IMR-90 (cell line): Measurements from ENCODE around the gene PHLDB1. TPM values are rescaled to one million over a fixed set of nuclear protein-coding genes. Genes with fewer than 3 reads are reported as not detected.

Source experiments
- ATAC-seq: fragments of 200-7000 bp; cut with Tn5 transposase; 2 replicates; pipeline ENCODE4 v1.9.1; 2020; ENCODE audit warnings: low read depth, mild to moderate bottlenecking, moderate library complexity
- BruUV-seq: library from RNA; stranded (reverse); fragments of 400-500 nt; replicated peaks from 2 replicates; lab custom pipeline; 2021; lab: Mats Ljungman, UMichigan
- CTCF ChIA-PET: fragments of 300-600 bp; formaldehyde crosslinking; extraction: SDS; loops from one replicate; lab custom pipeline; 2021; ENCODE audit warnings: antibody characterized with exemption; lab: Yijun Ruan, JAX
- POLR2A ChIA-PET: fragments of 300-600 bp; sonication (Branson Sonifier 250); formaldehyde crosslinking; loops from one replicate; lab custom pipeline; 2022; ENCODE audit warnings: antibody characterized with exemption; ENCODE audit not compliant: unreplicated experiment; lab: Charles Lee
- DNase-seq: peaks from one replicate; pipeline ENCODE4 v3.0.0; 2013
- H2AFZ ChIP-seq: replicated peaks from 2 replicates; pipeline ENCODE3; 2013; ENCODE audit warnings: low read length, mild to moderate bottlenecking; ENCODE audit not compliant: poor library complexity
- H2AK5ac ChIP-seq: 2 replicates; pipeline ENCODE4 v1.6.1; 2013; ENCODE audit warnings: low read depth, low read length, inconsistent platforms
- H2AK9ac ChIP-seq: replicated peaks from 2 replicates; pipeline ENCODE3; 2013; ENCODE audit warnings: mild to moderate bottlenecking, low read depth, low read length, moderate library complexity; ENCODE audit not compliant: poor library complexity
- H2BK120ac ChIP-seq: 2 replicates; pipeline ENCODE4 v1.6.1; 2013; ENCODE audit warnings: low read depth, low read length, inconsistent platforms
- H2BK15ac ChIP-seq: 3 replicates; pipeline ENCODE4 v1.6.1; 2013; ENCODE audit warnings: low read depth, low read length, inconsistent platforms
- H2BK20ac ChIP-seq: 2 replicates; pipeline ENCODE4 v1.6.1; 2013; ENCODE audit warnings: low read depth, mild to moderate bottlenecking, inconsistent platforms, low read length, moderate library complexity
- H2BK5ac ChIP-seq: 2 replicates; pipeline ENCODE4 v1.6.1; 2013; ENCODE audit warnings: mild to moderate bottlenecking, low read depth, low read length, inconsistent platforms; ENCODE audit not compliant: poor library complexity, severe bottlenecking
- H3K14ac ChIP-seq: replicated peaks from 2 replicates; pipeline ENCODE4 v1.6.1; 2013; ENCODE audit warnings: low read depth, low read length, inconsistent platforms
- H3K18ac ChIP-seq: 2 replicates; pipeline ENCODE4 v1.6.1; 2013; ENCODE audit warnings: low read depth, low read length, control low read depth
- H3K23ac ChIP-seq: 2 replicates; pipeline ENCODE4 v1.6.1; 2013; ENCODE audit warnings: low read depth, low read length, inconsistent platforms
- H3K27ac ChIP-seq: 2 replicates; pipeline ENCODE4 v1.5.1; 2013; ENCODE audit warnings: mild to moderate bottlenecking, control low read depth, low read length; ENCODE audit not compliant: insufficient read depth
- H3K27me3 ChIP-seq: 2 replicates; pipeline ENCODE4 v1.6.1; 2013; ENCODE audit warnings: low read length; ENCODE audit not compliant: control insufficient read depth, insufficient read depth
- H3K36me3 ChIP-seq: 2 replicates; pipeline ENCODE4 v1.6.1; 2013; ENCODE audit warnings: low read length, mixed read lengths; ENCODE audit not compliant: control insufficient read depth, insufficient read depth
- H3K4ac ChIP-seq: 2 replicates; pipeline ENCODE4 v1.6.1; 2013; ENCODE audit warnings: low read depth, low read length, inconsistent platforms
- H3K4me1 ChIP-seq: 2 replicates; pipeline ENCODE4 v1.6.1; 2013; ENCODE audit warnings: low read length, mixed read lengths; ENCODE audit not compliant: control insufficient read depth, insufficient read depth
- H3K4me2 ChIP-seq: 2 replicates; pipeline ENCODE4 v1.6.1; 2013; ENCODE audit warnings: low read depth, mild to moderate bottlenecking, control low read depth, low read length, moderate library complexity
- H3K4me3 ChIP-seq: 2 replicates; pipeline ENCODE4 v1.5.1; 2013; ENCODE audit warnings: low read depth, mild to moderate bottlenecking, control low read depth, low read length, moderate library complexity; ENCODE audit not compliant: insufficient read depth
- H3K56ac ChIP-seq: 2 replicates; pipeline ENCODE4 v1.6.1; 2013; ENCODE audit warnings: low read length, inconsistent platforms; ENCODE audit not compliant: insufficient read depth; ENCODE audit errors: extremely low read depth
- H3K79me1 ChIP-seq, 2 experiments: 2 replicates each; pipeline ENCODE4 v1.6.1; 2013; ENCODE audit warnings: low read length in 2 of 2, inconsistent platforms in 1 of 2, low read depth in 1 of 2
- H3K9ac ChIP-seq: 2 replicates; pipeline ENCODE4 v1.6.1; 2013; ENCODE audit warnings: low read depth, low read length, control low read depth
- H3K9me1 ChIP-seq: 2 replicates; pipeline ENCODE4 v1.6.1; 2013; ENCODE audit warnings: low read length, inconsistent platforms; ENCODE audit not compliant: insufficient read depth
- H3K9me3 ChIP-seq: 2 replicates; pipeline ENCODE4 v1.6.1; 2013; ENCODE audit warnings: low read length; ENCODE audit not compliant: control insufficient read depth, insufficient read depth
- H4K20me1 ChIP-seq: 2 replicates; pipeline ENCODE4 v1.6.1; 2013; ENCODE audit warnings: low read length, inconsistent platforms; ENCODE audit not compliant: insufficient read depth
- H4K5ac ChIP-seq: 2 replicates; pipeline ENCODE4 v1.6.1; 2013; ENCODE audit warnings: mild to moderate bottlenecking, low read depth, low read length, control low read depth
- H4K8ac ChIP-seq, 2 experiments: 2 replicates each; pipeline ENCODE4 v1.6.1; 2013; ENCODE audit warnings: low read depth in 2 of 2, low read length in 2 of 2, control low read depth in 1 of 2, inconsistent platforms in 1 of 2
- H4K91ac ChIP-seq: 2 replicates; pipeline ENCODE4 v1.6.1; 2013; ENCODE audit warnings: low read depth, low read length, inconsistent platforms; ENCODE audit not compliant: insufficient read depth
- BHLHE40 ChIP-seq: fragments of 150-350 bp; IDR thresholded peaks from 2 replicates; pipeline ENCODE4 v1.6.1; 2016; ENCODE audit warnings: mild to moderate bottlenecking, low read depth, low read length
- CHD1 ChIP-seq: IDR thresholded peaks from 2 replicates; pipeline ENCODE4 v1.6.1; 2012; ENCODE audit warnings: low read depth, low read length, improper control_type of control experiment
- FOS ChIP-seq: fragments of 150-350 bp; IDR thresholded peaks from 2 replicates; pipeline ENCODE4 v1.6.1; 2016; ENCODE audit warnings: low read depth, low read length
- MAZ ChIP-seq: IDR thresholded peaks from 2 replicates; pipeline ENCODE4 v1.6.1; 2012; ENCODE audit warnings: low read depth, mild to moderate bottlenecking, low read length, improper control_type of control experiment, moderate library complexity, borderline replicate concordance
- MXI1 ChIP-seq: IDR thresholded peaks from 2 replicates; pipeline ENCODE4 v1.6.1; 2012; ENCODE audit warnings: low read depth, mild to moderate bottlenecking, low read length, moderate library complexity, borderline replicate concordance
- POLR2A ChIP-seq: IDR thresholded peaks from 2 replicates; pipeline ENCODE4 v1.6.1; 2012; ENCODE audit warnings: mild to moderate bottlenecking, low read depth, low read length
- RAD21 ChIP-seq: IDR thresholded peaks from 2 replicates; pipeline ENCODE4 v1.6.1; 2012; ENCODE audit warnings: low read length, improper control_type of control experiment
- RCOR1 ChIP-seq: IDR thresholded peaks from 2 replicates; pipeline ENCODE4 v1.6.1; 2012; ENCODE audit warnings: mild to moderate bottlenecking, low read length, improper control_type of control experiment; ENCODE audit not compliant: insufficient replicate concordance
- RFX5 ChIP-seq: IDR thresholded peaks from 2 replicates; pipeline ENCODE4 v1.8.0; 2012; ENCODE audit warnings: low read depth, mild to moderate bottlenecking, low read length, moderate library complexity
- WGBS, 2 experiments: methylation state at CpG; one replicate each; pipeline versions ENCODE4 v1.1.5 to v1.1.7; 2013; ENCODE audit warnings: missing lambda C conversion rate in 2 of 2; ENCODE audit not compliant: insufficient read length in 1 of 2; ENCODE audit errors: extremely low coverage in 2 of 2; 5-methylcytosine and 5-hydroxymethylcytosine counted together
- dilution Hi-C: fragments of 300-500 bp; cut with HindIII; formaldehyde crosslinking; loops from one replicate; pipeline ENCODE4 v1.14.3; 2018; ENCODE audit warnings: low sequenced_read_pairs; ENCODE audit not compliant: unreplicated experiment
- in situ Hi-C: fragments of 300-500 bp; cut with MboI; formaldehyde crosslinking; loops from 3 replicates; pipeline ENCODE4 v1.14.3; 2019; ENCODE audit warnings: low sequenced_read_pairs, inconsistent platforms, mixed read lengths
- intact Hi-C: fragments of 100-400 bp; cut with micrococcal nuclease; formaldehyde crosslinking; loops from 2 replicates; pipeline ENCODE4 v1.10.0; 2022
- polyA plus RNA-seq, 3 experiments: library from polyadenylated mRNA; depleted of rRNA; stranded (reverse); fragments of >200 nt; gene quantifications; 2 replicates each; pipeline ENCODE4 v1.2.3, GENCODE V29; 2012; ENCODE audit warnings: low replicate concordance in 1 of 3
- total RNA-seq: library from RNA; depleted of rRNA; stranded (reverse); fragments of >200 nt; gene quantifications from 2 replicates; pipeline ENCODE4 v1.2.3, GENCODE V29; 2012
- TF ChIP-seq, protein P1 (sequence below): conservative IDR thresholded peaks from 2 replicates; pipeline ENCODE4 v1.5.1; 2012; ENCODE audit warnings: mild to moderate bottlenecking, low read depth, low read length, improper control_type of control experiment

PHLDB1 gene
- total and polyA plus RNA-seq, 2 of the 4 experiments (the other 2 are of a cell fraction) = 40.0 to 90.4 TPM

DNA sequence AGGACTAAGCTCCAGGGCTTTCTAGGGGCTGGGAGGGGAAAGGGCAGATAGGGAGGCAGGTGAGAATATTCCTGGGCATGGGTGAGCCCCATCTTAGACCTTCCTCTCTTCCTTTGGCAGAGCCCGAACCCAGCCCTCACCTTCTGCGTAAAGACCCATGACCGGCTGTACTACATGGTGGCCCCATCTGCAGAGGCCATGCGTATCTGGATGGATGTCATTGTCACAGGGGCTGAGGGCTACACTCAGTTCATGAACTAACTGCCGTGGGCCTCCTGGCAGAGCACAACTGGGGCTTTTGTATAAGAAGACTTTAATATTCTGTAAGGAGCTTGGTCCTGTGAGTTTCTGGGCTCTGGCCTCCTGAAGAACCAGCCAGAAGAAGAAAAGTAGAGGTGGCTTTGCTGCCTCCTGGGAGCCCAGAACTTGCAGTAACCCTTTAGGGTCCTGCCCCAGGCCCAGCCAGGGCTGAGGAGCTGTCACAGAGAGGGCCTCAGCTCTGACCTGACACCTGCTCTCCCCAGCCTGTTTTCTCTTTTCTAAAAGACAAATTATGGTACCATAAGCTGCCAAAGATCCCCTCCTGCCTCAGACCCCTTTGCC is 49.2 kb downstream of the PHLDB1 start:
- no peak overlapping the region for H3K23ac ChIP-seq
- no peak overlapping the region for H2BK120ac ChIP-seq
- no peak overlapping the region for H2AK5ac ChIP-seq
- no peaks in the 10 kb centered on the region for H3K27me3 ChIP-seq
- no peak overlapping the region for H3K4me3 ChIP-seq
- DNase-seq = no peak
- H3K18ac ChIP-seq = no peak overlapping the region
- H4K8ac ChIP-seq = no peak overlapping the region
- H3K79me1 ChIP-seq = peaks cover 10 to 26% of the 10 kb centered on the region in 2 experiments; a peak in 3 of 4 replicates
- no peak overlapping the region for H2BK15ac ChIP-seq
- dilution Hi-C loops (no loop called here), in situ Hi-C loops (no loop called here), intact Hi-C loops (loop anchor here (5.0 kb wide), 1 partner anchor 49 kb away; the partner anchor contains the start of gene PHLDB1)
- H3K14ac ChIP-seq = no peak overlapping the region
- H2AK9ac ChIP-seq = no peak overlapping the region
- peaks cover 44% of the 10 kb centered on the region for H4K20me1 ChIP-seq
- ChIA-PET CTCF (no interaction called here), POLR2A (no interaction called here)
- H3K4me1 ChIP-seq = no peaks in the 10 kb centered on the region
- H4K5ac ChIP-seq = no peak overlapping the region
- no TSS peak for BruUV-seq
- WGBS, 2 experiments = 90% methylated on average over 2 of the region's 5 CpGs; no CpG with 5 or more reads in 1 of the 2 experiments
- H3K4ac ChIP-seq = no peak overlapping the region
- no peak overlapping the region for H2BK5ac ChIP-seq
- H3K9me3 ChIP-seq = no peaks in the 10 kb centered on the region
- H3K27ac ChIP-seq = no peak overlapping the region
- no peak for ATAC-seq
- H3K4me2 ChIP-seq = no peak overlapping the region
- H2BK20ac ChIP-seq = no peak overlapping the region
- H4K91ac ChIP-seq = no peak overlapping the region
- TF ChIP-seq FOS (no peak), MAZ (no peak), CHD1 (no peak), MXI1 (no peak), BHLHE40 (no peak), RCOR1 (no peak), POLR2A (no peak), RAD21 (no peak), RFX5 (no peak)
- TF ChIP-seq, protein P1, sequence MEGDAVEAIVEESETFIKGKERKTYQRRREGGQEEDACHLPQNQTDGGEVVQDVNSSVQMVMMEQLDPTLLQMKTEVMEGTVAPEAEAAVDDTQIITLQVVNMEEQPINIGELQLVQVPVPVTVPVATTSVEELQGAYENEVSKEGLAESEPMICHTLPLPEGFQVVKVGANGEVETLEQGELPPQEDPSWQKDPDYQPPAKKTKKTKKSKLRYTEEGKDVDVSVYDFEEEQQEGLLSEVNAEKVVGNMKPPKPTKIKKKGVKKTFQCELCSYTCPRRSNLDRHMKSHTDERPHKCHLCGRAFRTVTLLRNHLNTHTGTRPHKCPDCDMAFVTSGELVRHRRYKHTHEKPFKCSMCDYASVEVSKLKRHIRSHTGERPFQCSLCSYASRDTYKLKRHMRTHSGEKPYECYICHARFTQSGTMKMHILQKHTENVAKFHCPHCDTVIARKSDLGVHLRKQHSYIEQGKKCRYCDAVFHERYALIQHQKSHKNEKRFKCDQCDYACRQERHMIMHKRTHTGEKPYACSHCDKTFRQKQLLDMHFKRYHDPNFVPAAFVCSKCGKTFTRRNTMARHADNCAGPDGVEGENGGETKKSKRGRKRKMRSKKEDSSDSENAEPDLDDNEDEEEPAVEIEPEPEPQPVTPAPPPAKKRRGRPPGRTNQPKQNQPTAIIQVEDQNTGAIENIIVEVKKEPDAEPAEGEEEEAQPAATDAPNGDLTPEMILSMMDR = no peak
- H2AFZ ChIP-seq = no peak overlapping the region
- H3K9me1 ChIP-seq = peaks cover 6% of the 10 kb centered on the region; the same call in 1 of the 2 replicates
- H3K56ac ChIP-seq = no peak overlapping the region
- peaks cover 53% of the 10 kb centered on the region for H3K36me3 ChIP-seq
- no peak overlapping the region for H3K9ac ChIP-seq
